Measurements from ENCODE around the gene GSG1L. TPM values are rescaled to one million over a fixed set of nuclear protein-coding genes. Genes with fewer than 3 reads are reported as not detected.

The GSG1L gene
- total and polyA plus RNA-seq, 9 of the 15 experiments (the other 6 are each of a cell fraction or from before 2014, with no cell fraction given) = not detected

DNA sequence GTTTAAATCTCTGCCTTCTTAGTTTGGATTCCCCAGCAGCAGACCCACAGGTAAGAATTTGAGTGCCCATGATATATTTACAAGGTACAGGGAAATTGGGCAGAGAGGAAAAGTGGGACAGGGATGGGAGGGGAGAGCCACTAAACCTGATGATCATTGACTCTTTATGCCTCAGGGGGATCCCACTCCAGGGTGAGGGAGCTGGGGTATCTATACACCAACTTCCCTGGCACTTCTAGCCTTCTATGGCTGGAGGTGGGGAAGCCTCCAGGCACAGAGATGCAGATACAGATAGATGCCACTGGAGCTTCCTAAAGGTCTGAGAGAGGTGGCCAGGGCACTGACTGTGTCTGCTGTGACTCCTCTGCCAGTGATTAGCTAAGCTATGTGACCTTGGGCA is 257.1 kb downstream of the GSG1L start (continued):
- TF ChIP-seq ZNF146 (CRISPR knock-in tag; IDR thresholded peaks at IDR 0.05; ENCODE audit: unreplicated experiment) (no peak), HCFC1 (IDR thresholded peaks at IDR 0.05; ENCODE audit: low read depth, low read length) (no peak), YY1 (IDR thresholded peaks at IDR 0.05; ENCODE audit: borderline replicate concordance in 1 of 3, control insufficient read depth in 1 of 3, extremely low read depth in 1 of 3, insufficient read depth in 3 of 3, insufficient read length in 1 of 3, insufficient replicate concordance in 2 of 3, low read depth in 1 of 3, low read length in 2 of 3) (no peak)

DNA sequence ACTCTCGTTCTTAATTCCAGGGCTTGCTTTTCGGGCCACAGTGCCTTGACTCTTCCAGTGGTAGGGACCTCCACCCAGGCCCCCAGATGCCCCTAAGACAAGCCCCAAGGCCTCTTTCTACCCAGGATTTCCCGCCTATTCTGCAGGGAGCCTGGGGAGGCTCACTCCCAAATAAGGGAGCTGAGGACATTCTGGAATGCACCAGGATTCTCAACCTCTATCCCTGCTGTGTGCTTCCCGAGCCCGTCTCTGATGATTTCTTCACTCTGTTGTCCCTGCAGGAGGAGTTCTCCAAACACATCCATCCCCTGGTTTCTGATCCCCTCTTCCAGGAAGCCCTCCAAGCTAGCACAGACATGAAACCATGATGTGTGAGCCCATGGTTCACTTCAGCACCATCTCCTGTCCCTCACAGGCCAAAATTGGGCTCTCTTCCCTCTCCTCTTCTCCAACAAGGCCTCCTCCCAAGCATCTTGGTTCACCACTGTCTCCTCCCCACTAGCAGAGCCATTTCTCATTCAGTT is 257.6 kb downstream of the GSG1L start:
- POLR2A ChIA-PET = no interaction called here
- DNase-seq (ENCODE audit: extremely low read depth in 1 of 4, low spot score in 3 of 4) (no peak), FAIRE-seq (no peak), ATAC-seq (no peak)
- Histone ChIP-seq H4K20me1 (replicated peaks; ENCODE audit: control insufficient read depth, insufficient read depth, low read length) (peaks cover 14% of the 10 kb centered on the region; the same call in 1 of the 2 replicates), H3K4me1 (replicated peaks in 1 of 2; ENCODE audit: control insufficient read depth in 2 of 2, insufficient read depth in 2 of 2, low read length in 2 of 2) (no peaks in the 10 kb centered on the region), H3K36me3 (ENCODE audit: control insufficient read depth, insufficient read depth, low read length) (no peaks in the 10 kb centered on the region), H2AFZ (ENCODE audit: low read depth, low read length) (no peak overlapping the region), H3K9ac (ENCODE audit: insufficient read depth in 1 of 2, low read depth in 2 of 2, low read length in 2 of 2) (no peak overlapping the region), H3K9me1 (ENCODE audit: control insufficient read depth, insufficient read depth, low read length) (no peaks in the 10 kb centered on the region), H3K9me3 (replicated peaks; ENCODE audit: control insufficient read depth, insufficient read depth, low read depth, low read length) (no peaks in the 10 kb centered on the region), H3K4me3 (no peak overlapping the region), H3K27ac (ENCODE audit: extremely low read depth, low read depth, low read length) (no peak overlapping the region), H3K79me2 (ENCODE audit: control insufficient read depth, insufficient read depth, low read length) (no peaks in the 10 kb centered on the region), H3K4me2 (ENCODE audit: insufficient read depth, low read length) (no peak overlapping the region), H3K27me3 (ENCODE audit: control insufficient read depth in 2 of 2, insufficient read depth in 2 of 2, low read length in 2 of 2) (peaks cover 3 to 13% of the 10 kb centered on the region in 2 experiments; a peak in 4 of 5 replicates)
- TF ChIP-seq ZSCAN32 (CRISPR knock-in tag; IDR thresholded peaks at IDR 0.05) (no peak), ZNF12 (CRISPR knock-in tag; IDR thresholded peaks at IDR 0.05) (no peak), ZFP36 (IDR thresholded peaks at IDR 0.05; ENCODE audit: low read depth, low read length, partially characterized antibody) (peak; percentile 84)
- 6% methylated on average over 5 of the region's 5 CpGs for WGBS (ENCODE audit: insufficient coverage, low coverage, missing lambda C conversion rate)
- in situ Hi-C loops (cut with MboI) = no loop called here
- CTCF ChIA-PET (ENCODE audit: low intra/inter-chr PET ratio) = no interaction called here
- no TSS peak for BruUV-seq (replicated peaks)
- intact Hi-C loops (cut with micrococcal nuclease) = no loop called here

Data from K562 (cell line).